ENCODE measurements around the gene MAML2.

Gene MAML2

GRCh38 chr11:96172604-96173003 is 170.4 kb downstream of the MAML2 start:
- Histone ChIP-seq H3K4me1 (ENCODE audit: insufficient read depth, low read length) (peaks cover 14% of the 10 kb centered on the region), H3K4me3 (ENCODE audit: low read length) (no peak overlapping the region), H3K9me3 (ENCODE audit: low read length) (no peaks in the 10 kb centered on the region), H3K36me3 (ENCODE audit: insufficient read depth, low read length) (no peaks in the 10 kb centered on the region), H3K27me3 (ENCODE audit: insufficient read depth, low read length) (no peaks in the 10 kb centered on the region), H2AFZ (ENCODE audit: low read depth, low read length) (no peak overlapping the region)

GRCh38 chr11:96169250-96169649 is 173.7 kb downstream of the MAML2 start:
- no peaks in the 10 kb centered on the region for H3K36me3 ChIP-seq (ENCODE audit: insufficient read depth, low read length)
- no peak overlapping the region for H2AFZ ChIP-seq (ENCODE audit: low read depth, low read length)
- peaks cover 29% of the 10 kb centered on the region for H3K4me1 ChIP-seq (ENCODE audit: insufficient read depth, low read length)
- no peaks in the 10 kb centered on the region for H3K27me3 ChIP-seq (ENCODE audit: insufficient read depth, low read length)
- no peak overlapping the region for H3K4me3 ChIP-seq (ENCODE audit: low read length)
- H3K9me3 ChIP-seq (ENCODE audit: low read length), result no peaks in the 10 kb centered on the region

GRCh38 chr11:96168623-96169022 is 174.4 kb downstream of the MAML2 start:
- Histone ChIP-seq H3K4me3 (ENCODE audit: low read length) (no peak overlapping the region), H3K4me1 (ENCODE audit: insufficient read depth, low read length) (peaks cover 29% of the 10 kb centered on the region), H3K27me3 (ENCODE audit: insufficient read depth, low read length) (no peaks in the 10 kb centered on the region), H3K36me3 (ENCODE audit: insufficient read depth, low read length) (no peaks in the 10 kb centered on the region), H2AFZ (ENCODE audit: low read depth, low read length) (no peak overlapping the region), H3K9me3 (ENCODE audit: low read length) (no peaks in the 10 kb centered on the region)

- no peaks in the 10 kb centered on the region for H3K36me3 ChIP-seq (ENCODE audit: insufficient read depth, low read length)
- peaks cover 29% of the 10 kb centered on the region for H3K4me1 ChIP-seq (ENCODE audit: insufficient read depth, low read length)
- no peak overlapping the region for H3K4me3 ChIP-seq (ENCODE audit: low read length)
- no peaks in the 10 kb centered on the region for H3K9me3 ChIP-seq (ENCODE audit: low read length)
- no peaks in the 10 kb centered on the region for H3K27me3 ChIP-seq (ENCODE audit: insufficient read depth, low read length)
- H2AFZ ChIP-seq (ENCODE audit: low read depth, low read length), result no peak overlapping the region
Measured at GRCh38 chr11:96167787-96168186, 175.2 kb downstream of the MAML2 start.

GRCh38 chr11:96167203-96167758 is 175.7 kb downstream of the MAML2 start:
- Histone ChIP-seq H2AFZ (ENCODE audit: low read depth, low read length) (no peak overlapping the region), H3K27me3 (ENCODE audit: insufficient read depth, low read length) (no peaks in the 10 kb centered on the region), H3K36me3 (ENCODE audit: insufficient read depth, low read length) (no peaks in the 10 kb centered on the region), H3K4me1 (ENCODE audit: insufficient read depth, low read length) (peaks cover 29% of the 10 kb centered on the region), H3K9me3 (ENCODE audit: low read length) (no peaks in the 10 kb centered on the region), H3K4me3 (ENCODE audit: low read length) (no peak overlapping the region)

GRCh38 chr11:96162816-96163499 is 180.0 kb downstream of the MAML2 start:
- H3K4me3 ChIP-seq (ENCODE audit: low read length), result no peak overlapping the region
- H2AFZ ChIP-seq (ENCODE audit: low read depth, low read length), result no peak overlapping the region
- H3K4me1 ChIP-seq (ENCODE audit: insufficient read depth, low read length), result peaks cover 34% of the 10 kb centered on the region
- no peaks in the 10 kb centered on the region for H3K9me3 ChIP-seq (ENCODE audit: low read length)
- no peaks in the 10 kb centered on the region for H3K27me3 ChIP-seq (ENCODE audit: insufficient read depth, low read length)
- no peaks in the 10 kb centered on the region for H3K36me3 ChIP-seq (ENCODE audit: insufficient read depth, low read length)

GRCh38 chr11:96161307-96162089 is 181.5 kb downstream of the MAML2 start:
- Histone ChIP-seq H3K36me3 (ENCODE audit: insufficient read depth, low read length) (no peaks in the 10 kb centered on the region), H3K27me3 (ENCODE audit: insufficient read depth, low read length) (no peaks in the 10 kb centered on the region), H2AFZ (ENCODE audit: low read depth, low read length) (no peak overlapping the region), H3K4me3 (ENCODE audit: low read length) (no peak overlapping the region), H3K9me3 (ENCODE audit: low read length) (no peaks in the 10 kb centered on the region), H3K4me1 (ENCODE audit: insufficient read depth, low read length) (peaks cover 20% of the 10 kb centered on the region)

GRCh38 chr11:96160732-96161306 is 182.2 kb downstream of the MAML2 start:
- no peak overlapping the region for H3K4me3 ChIP-seq (ENCODE audit: low read length)
- H3K36me3 ChIP-seq (ENCODE audit: insufficient read depth, low read length), result no peaks in the 10 kb centered on the region
- H3K4me1 ChIP-seq (ENCODE audit: insufficient read depth, low read length), result peaks cover 19% of the 10 kb centered on the region
- H3K9me3 ChIP-seq (ENCODE audit: low read length), result no peaks in the 10 kb centered on the region
- H2AFZ ChIP-seq (ENCODE audit: low read depth, low read length), result no peak overlapping the region
- no peaks in the 10 kb centered on the region for H3K27me3 ChIP-seq (ENCODE audit: insufficient read depth, low read length)

- Histone ChIP-seq H3K4me1 (ENCODE audit: insufficient read depth, low read length) (peaks cover 27% of the 10 kb centered on the region), H3K4me3 (ENCODE audit: low read length) (no peak overlapping the region), H2AFZ (ENCODE audit: low read depth, low read length) (no peak overlapping the region)
Measured at GRCh38 chr11:96159968-96160367, 183.0 kb downstream of the MAML2 start.

GRCh38 chr11:96158126-96158525 is 184.9 kb downstream of the MAML2 start:
- H3K4me3 ChIP-seq (ENCODE audit: low read length), result no peak overlapping the region
- no peak overlapping the region for H2AFZ ChIP-seq (ENCODE audit: low read depth, low read length)
- H3K36me3 ChIP-seq (ENCODE audit: insufficient read depth, low read length), result no peaks in the 10 kb centered on the region
- H3K9me3 ChIP-seq (ENCODE audit: low read length), result no peaks in the 10 kb centered on the region
- H3K27me3 ChIP-seq (ENCODE audit: insufficient read depth, low read length), result no peaks in the 10 kb centered on the region
- H3K4me1 ChIP-seq (ENCODE audit: insufficient read depth, low read length), result peaks cover 39% of the 10 kb centered on the region

More at GRCh38 chr11:96159968-96160367, 183.0 kb downstream of the MAML2 start:
- Histone ChIP-seq H3K36me3 (ENCODE audit: insufficient read depth, low read length) (no peaks in the 10 kb centered on the region), H3K27me3 (ENCODE audit: insufficient read depth, low read length) (no peaks in the 10 kb centered on the region), H3K9me3 (ENCODE audit: low read length) (no peaks in the 10 kb centered on the region)

- Histone ChIP-seq H3K9me3 (ENCODE audit: low read length) (no peaks in the 10 kb centered on the region), H3K36me3 (ENCODE audit: insufficient read depth, low read length) (no peaks in the 10 kb centered on the region), H3K27me3 (ENCODE audit: insufficient read depth, low read length) (no peaks in the 10 kb centered on the region), H2AFZ (ENCODE audit: low read depth, low read length) (no peak overlapping the region), H3K4me1 (ENCODE audit: insufficient read depth, low read length) (peaks cover 45% of the 10 kb centered on the region), H3K4me3 (ENCODE audit: low read length) (no peak overlapping the region)
Measured at GRCh38 chr11:96157517-96157873, 185.5 kb downstream of the MAML2 start.

- no peaks in the 10 kb centered on the region for H3K27me3 ChIP-seq (ENCODE audit: insufficient read depth, low read length)
- H3K36me3 ChIP-seq (ENCODE audit: insufficient read depth, low read length), result no peaks in the 10 kb centered on the region
- H2AFZ ChIP-seq (ENCODE audit: low read depth, low read length), result no peak overlapping the region
- H3K4me1 ChIP-seq (ENCODE audit: insufficient read depth, low read length), result peaks cover 51% of the 10 kb centered on the region
- H3K4me3 ChIP-seq (ENCODE audit: low read length), result no peak overlapping the region
- H3K9me3 ChIP-seq (ENCODE audit: low read length), result no peaks in the 10 kb centered on the region
Measured at GRCh38 chr11:96156379-96156722, 186.6 kb downstream of the MAML2 start.

GRCh38 chr11:96155627-96156378 is 187.2 kb downstream of the MAML2 start:
- Histone ChIP-seq H3K9me3 (ENCODE audit: low read length) (no peaks in the 10 kb centered on the region), H2AFZ (ENCODE audit: low read depth, low read length) (no peak overlapping the region), H3K27me3 (ENCODE audit: insufficient read depth, low read length) (no peaks in the 10 kb centered on the region), H3K4me1 (ENCODE audit: insufficient read depth, low read length) (peaks cover 51% of the 10 kb centered on the region), H3K36me3 (ENCODE audit: insufficient read depth, low read length) (no peaks in the 10 kb centered on the region), H3K4me3 (ENCODE audit: low read length) (no peak overlapping the region)

All from neuron (in vitro differentiated cells).